ENCODE data around the gene GSC2. TPM values are rescaled to one million over a fixed set of nuclear protein-coding genes. Genes with fewer than 3 reads are reported as not detected.

Gene GSC2
- total and polyA plus RNA-seq, 2 of the 4 experiments (the other 2 are of a cell fraction) = not detected

DNA sequence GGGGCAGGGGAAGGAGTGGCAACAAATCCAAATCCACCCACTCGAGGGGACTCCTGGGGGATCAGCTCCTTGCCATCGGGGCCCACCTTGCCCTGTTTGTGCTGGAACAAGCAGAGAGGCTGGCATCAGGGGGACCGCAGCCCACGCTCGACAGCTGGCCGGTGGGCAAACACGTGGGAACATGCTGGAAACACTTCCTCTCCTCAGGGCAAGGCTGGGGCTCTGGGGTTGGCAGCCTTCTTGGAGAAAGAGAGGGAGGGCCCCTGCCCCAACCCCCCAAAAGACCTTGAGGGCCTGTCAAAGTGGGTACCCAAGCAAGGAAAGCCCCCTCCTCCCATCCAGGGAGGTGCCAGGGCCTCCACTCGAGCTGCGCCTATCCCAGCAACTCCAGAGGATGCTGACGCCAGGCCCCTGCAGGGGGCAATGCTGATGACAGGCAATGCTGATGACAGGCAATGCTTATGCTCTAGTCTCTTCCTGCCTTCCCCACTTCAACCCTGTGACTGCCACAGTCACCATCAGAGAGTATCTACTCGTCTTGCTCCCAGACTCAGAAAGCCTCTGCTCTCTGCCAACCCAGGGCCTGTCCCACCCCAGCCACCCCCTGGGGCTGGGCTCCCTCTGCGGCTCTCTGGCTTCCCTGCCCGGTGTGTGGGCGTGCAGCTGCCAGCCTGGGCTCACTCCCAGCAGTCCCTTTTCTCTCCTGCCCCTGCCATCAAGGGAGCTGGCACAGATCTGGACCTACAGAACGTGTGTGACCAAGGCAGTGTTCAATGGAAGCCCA, 11.7 kb downstream of the GSC2 start:
- Histone ChIP-seq H3K9me3 (ENCODE audit: control insufficient read depth, insufficient read depth, low read length) (no peaks in the 10 kb centered on the region), H3K4me1 (ENCODE audit: control insufficient read depth, insufficient read depth, low read length) (no peaks in the 10 kb centered on the region), H3K4me3 (ENCODE audit: insufficient read depth, low read depth, low read length) (no peak overlapping the region), H3K27ac (ENCODE audit: insufficient read depth, low read length) (no peak overlapping the region), H3K18ac (ENCODE audit: low read depth, low read length) (no peak overlapping the region), H2BK15ac (ENCODE audit: low read depth, low read length) (no peak overlapping the region), H3K56ac (ENCODE audit: extremely low read depth, insufficient read depth, low read length) (no peak overlapping the region), H3K14ac (replicated peaks; ENCODE audit: low read depth, low read length) (no peak overlapping the region), H2AK9ac (replicated peaks; ENCODE audit: low read depth, low read length, poor library complexity) (no peak overlapping the region), H2BK20ac (ENCODE audit: low read depth, low read length) (no peak overlapping the region), H3K4me2 (ENCODE audit: low read depth, low read length) (no peak overlapping the region), H4K20me1 (ENCODE audit: insufficient read depth, low read length) (peaks cover 4% of the 10 kb centered on the region), H3K4ac (ENCODE audit: low read depth, low read length) (no peak overlapping the region), H3K79me1 (ENCODE audit: low read depth in 1 of 2, low read length in 2 of 2) (peaks cover 0 to 18% of the 10 kb centered on the region in 2 experiments), H4K8ac (ENCODE audit: low read depth in 2 of 2, low read length in 2 of 2) (no peak overlapping the region), H3K9me1 (ENCODE audit: insufficient read depth, low read length) (0 out of 2 replicates have a peak, but pooled peaks cover 3% of the 10 kb centered on the region), H3K27me3 (ENCODE audit: control insufficient read depth, insufficient read depth, low read length) (no peaks in the 10 kb centered on the region), H2BK120ac (ENCODE audit: low read depth, low read length) (no peak overlapping the region), H4K5ac (ENCODE audit: low read depth, low read length) (no peak overlapping the region), H2AFZ (replicated peaks; ENCODE audit: low read length, poor library complexity) (no peak overlapping the region), H4K91ac (ENCODE audit: insufficient read depth, low read depth, low read length) (no peak overlapping the region), H3K9ac (ENCODE audit: low read depth, low read length) (no peak overlapping the region), H3K23ac (ENCODE audit: low read depth, low read length) (no peak overlapping the region), H2BK5ac (ENCODE audit: low read depth, low read length, poor library complexity, severe bottlenecking) (no peak overlapping the region), H3K36me3 (ENCODE audit: control insufficient read depth, insufficient read depth, low read length) (peaks cover 80% of the 10 kb centered on the region), H2AK5ac (ENCODE audit: low read depth, low read length) (no peak overlapping the region)
- intact Hi-C loops (cut with micrococcal nuclease) (no loop called here), in situ Hi-C loops (cut with MboI; ENCODE audit: low sequenced_read_pairs) (no loop called here), dilution Hi-C loops (cut with HindIII; ENCODE audit: low sequenced_read_pairs, unreplicated experiment) (no loop called here)
- POLR2A ChIA-PET (ENCODE audit: unreplicated experiment) = no interaction called here
- WGBS, 2 experiments (ENCODE audit: extremely low coverage in 2 of 2, insufficient read length in 1 of 2) = 92% methylated on average over 10 of the region's 15 CpGs; no CpG with 5 or more reads in 1 of the 2 experiments
- CTCF ChIA-PET = no interaction called here
- BruUV-seq (replicated peaks) = no TSS peak
- TF ChIP-seq RAD21 (IDR thresholded peaks at IDR 0.05; ENCODE audit: low read length) = no peak
- TF ChIP-seq NFE2L2 (IDR thresholded peaks at IDR 0.05; ENCODE audit: low read depth, low read length) = no peak
- no peak for TF ChIP-seq RFX5 (IDR thresholded peaks at IDR 0.05; ENCODE audit: low read depth, low read length)
- TF ChIP-seq CHD1 (IDR thresholded peaks at IDR 0.05; ENCODE audit: low read depth, low read length) = no peak
- no peak for TF ChIP-seq BHLHE40 (IDR thresholded peaks at IDR 0.05; ENCODE audit: low read depth, low read length)
- TF ChIP-seq USF2 (IDR thresholded peaks at IDR 0.05; ENCODE audit: low read depth, low read length) = no peak
- no peak for DNase-seq
- ATAC-seq (ENCODE audit: low read depth) = no peak

All from IMR-90 (cell line).